Stomach (tissue), 4 donors: ENCODE measurements around the gene SCUBE3.

Experiments
- EP300 ChIP-seq: sonication (generic); formaldehyde crosslinking; IDR thresholded peaks from one replicate; pipeline ENCODE4 v1.6.1; 2017; ENCODE audit warnings: antibody characterized with exemption
- POLR2A ChIP-seq, 4 donors: fragments of 450-650 bp; IDR thresholded peaks; one replicate each; pipeline ENCODE4 v1.6.1; 2016; ENCODE audit warnings: antibody characterized with exemption in 4 of 4, control low read depth in 2 of 4, mild to moderate bottlenecking in 1 of 4, moderate library complexity in 1 of 4
- POLR2AphosphoS5 ChIP-seq, 3 donors: sonication (generic); formaldehyde crosslinking; IDR thresholded peaks; one replicate each; pipeline ENCODE4 v1.6.1; 2016; ENCODE audit warnings: antibody characterized with exemption in 3 of 3
- TF ChIP-seq, protein P1 (sequence below), 7 experiments: fragments of 450-650 bp in 4 of 7; fragments of 200-600 bp in 3 of 7; sonication (generic) in 3 of 7; IDR thresholded peaks; one replicate each; pipeline ENCODE4 v1.5.1; 2016 to 2019; ENCODE audit warnings: antibody characterized with exemption in 7 of 7, control low read depth in 2 of 7, mild to moderate bottlenecking in 1 of 7

DNA sequence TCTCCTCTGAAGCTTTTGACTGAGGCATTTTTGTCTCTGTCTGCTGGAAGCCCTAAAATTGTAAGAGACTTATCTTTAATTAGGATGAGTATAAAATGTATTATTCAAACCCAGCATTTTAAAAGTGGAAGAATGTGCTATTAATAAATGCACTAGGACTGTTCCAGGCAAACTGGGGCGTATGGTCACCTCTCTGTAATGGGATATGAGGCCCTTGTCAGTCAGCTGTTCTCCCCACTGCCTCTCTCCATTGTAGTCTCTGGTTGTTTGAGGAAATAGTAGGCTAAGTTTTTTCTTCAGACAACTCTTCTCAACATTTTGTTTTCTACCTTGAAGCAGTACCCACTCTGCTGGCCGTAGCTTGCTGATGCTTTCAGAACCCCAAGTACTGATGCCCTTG is 69.6 kb downstream of the SCUBE3 start:
- TF ChIP-seq, protein P1, sequence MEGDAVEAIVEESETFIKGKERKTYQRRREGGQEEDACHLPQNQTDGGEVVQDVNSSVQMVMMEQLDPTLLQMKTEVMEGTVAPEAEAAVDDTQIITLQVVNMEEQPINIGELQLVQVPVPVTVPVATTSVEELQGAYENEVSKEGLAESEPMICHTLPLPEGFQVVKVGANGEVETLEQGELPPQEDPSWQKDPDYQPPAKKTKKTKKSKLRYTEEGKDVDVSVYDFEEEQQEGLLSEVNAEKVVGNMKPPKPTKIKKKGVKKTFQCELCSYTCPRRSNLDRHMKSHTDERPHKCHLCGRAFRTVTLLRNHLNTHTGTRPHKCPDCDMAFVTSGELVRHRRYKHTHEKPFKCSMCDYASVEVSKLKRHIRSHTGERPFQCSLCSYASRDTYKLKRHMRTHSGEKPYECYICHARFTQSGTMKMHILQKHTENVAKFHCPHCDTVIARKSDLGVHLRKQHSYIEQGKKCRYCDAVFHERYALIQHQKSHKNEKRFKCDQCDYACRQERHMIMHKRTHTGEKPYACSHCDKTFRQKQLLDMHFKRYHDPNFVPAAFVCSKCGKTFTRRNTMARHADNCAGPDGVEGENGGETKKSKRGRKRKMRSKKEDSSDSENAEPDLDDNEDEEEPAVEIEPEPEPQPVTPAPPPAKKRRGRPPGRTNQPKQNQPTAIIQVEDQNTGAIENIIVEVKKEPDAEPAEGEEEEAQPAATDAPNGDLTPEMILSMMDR (IDR thresholded peaks at IDR 0.05): no peak
- no peak for TF ChIP-seq POLR2A (IDR thresholded peaks at IDR 0.05)
- no peak for TF ChIP-seq EP300
- no peak for TF ChIP-seq POLR2AphosphoS5 (IDR thresholded peaks at IDR 0.05)
